ENCODE results near the gene ST6GALNAC4. TPM values are rescaled to one million over a fixed set of nuclear protein-coding genes. Genes with fewer than 3 reads are reported as not detected.

The ST6GALNAC4 gene
- total and polyA plus RNA-seq, 5 donors, result 24.3 to 36.7 (median 31.4) TPM

GRCh38 chr9:127946728-127947127 lies 29.9 kb upstream of the ST6GALNAC4 start:
- no peaks in the 10 kb centered on the region for H3K27me3 ChIP-seq (ENCODE audit: control insufficient read depth, insufficient read depth)
- intact Hi-C loops (cut with DNase I), result loop anchor here in 2 of 4 donors (10.0 kb wide), 1 partner anchor 168 kb away; no protein-coding TSS in a partner anchor
- 33% methylated on average over 3 of the region's 3 CpGs for WGBS
- ATAC-seq (no peak), DNase-seq (peak in 2 of 3 donors; percentile 28 to 52)
- peak overlapping the region; percentile 38 for H3K27ac ChIP-seq (ENCODE audit: low read length)
- no peak overlapping the region for H3K4me3 ChIP-seq (ENCODE audit: low read length)
- H3K4me1 ChIP-seq (ENCODE audit: control insufficient read depth, insufficient read depth, low read length), result peaks cover 8% of the 10 kb centered on the region
- no peaks in the 10 kb centered on the region for H3K9me3 ChIP-seq (ENCODE audit: control insufficient read depth, low read length)

DNA sequence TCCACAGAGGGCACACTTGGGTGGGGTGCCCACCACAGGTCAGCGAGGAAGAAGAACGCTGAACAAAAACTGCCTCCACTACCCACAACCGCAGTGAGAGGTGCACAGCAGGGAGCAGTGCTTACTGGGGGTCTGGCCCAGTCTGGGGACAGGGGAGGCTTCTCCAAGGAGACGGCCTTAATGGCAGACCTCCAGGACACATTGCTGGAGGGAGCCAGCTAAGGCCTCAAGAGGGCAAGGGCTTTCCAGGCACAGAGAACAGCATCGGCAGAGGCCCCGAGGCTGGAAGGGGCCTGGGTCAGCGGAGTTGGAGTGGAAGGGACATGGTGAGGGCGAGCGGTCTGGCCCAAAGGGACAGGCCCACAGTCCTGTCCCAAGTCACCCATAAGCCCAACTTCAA lies 29.1 kb upstream of the ST6GALNAC4 start:
- no peaks in the 10 kb centered on the region for H3K27me3 ChIP-seq (ENCODE audit: control insufficient read depth, insufficient read depth)
- 74% methylated on average over 9 of the region's 9 CpGs for WGBS
- H3K4me3 ChIP-seq (ENCODE audit: low read length), result no peak overlapping the region
- no peak for ATAC-seq
- DNase-seq, result peak; percentile 7 to 53 (median 29)
- no peak overlapping the region for H3K27ac ChIP-seq (ENCODE audit: low read length)
- intact Hi-C loops (cut with DNase I), result loop anchor here in 2 of 4 donors (10.0 kb wide), 1 partner anchor 169 kb away; no protein-coding TSS in a partner anchor
- peaks cover 6% of the 10 kb centered on the region for H3K4me1 ChIP-seq (ENCODE audit: control insufficient read depth, insufficient read depth, low read length)
- H3K9me3 ChIP-seq (ENCODE audit: control insufficient read depth, low read length), result no peaks in the 10 kb centered on the region

DNA sequence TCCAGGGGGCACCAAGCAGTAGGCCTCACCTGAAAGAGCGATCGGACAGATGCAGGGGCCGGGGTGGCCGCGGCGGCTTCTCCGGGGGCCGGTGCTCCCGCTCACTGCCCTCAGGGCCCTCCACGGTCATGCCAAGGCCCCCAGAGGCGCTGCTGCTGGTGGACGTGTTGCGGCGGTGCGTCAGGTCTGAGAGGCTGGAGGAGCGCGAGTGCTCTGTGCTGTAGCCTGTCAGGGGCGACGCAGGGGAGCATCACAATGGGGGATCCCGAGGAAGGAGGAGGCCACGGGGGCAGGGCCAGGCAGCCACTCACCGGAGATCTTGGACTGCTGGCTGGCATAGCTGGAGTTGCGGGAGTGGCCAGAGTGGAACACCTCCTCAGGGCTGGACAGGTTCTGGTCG lies 28.5 kb upstream of the ST6GALNAC4 start:
- H3K27ac ChIP-seq (ENCODE audit: low read length), result no peak overlapping the region
- WGBS, result 90% methylated on average over 24 of the region's 24 CpGs
- intact Hi-C loops (cut with DNase I), result loop anchor here in 2 of 4 donors (10.0 kb wide), 1 partner anchor 169 kb away; no protein-coding TSS in a partner anchor
- H3K9me3 ChIP-seq (ENCODE audit: control insufficient read depth, low read length), result no peaks in the 10 kb centered on the region
- no peak overlapping the region for H3K4me3 ChIP-seq (ENCODE audit: low read length)
- H3K4me1 ChIP-seq (ENCODE audit: control insufficient read depth, insufficient read depth, low read length), result peaks cover under 1% of the 10 kb centered on the region
- DNase-seq (peak in 2 of 3 donors; percentile 11 to 59), ATAC-seq (no peak)
- H3K27me3 ChIP-seq (ENCODE audit: control insufficient read depth, insufficient read depth), result no peaks in the 10 kb centered on the region

DNA sequence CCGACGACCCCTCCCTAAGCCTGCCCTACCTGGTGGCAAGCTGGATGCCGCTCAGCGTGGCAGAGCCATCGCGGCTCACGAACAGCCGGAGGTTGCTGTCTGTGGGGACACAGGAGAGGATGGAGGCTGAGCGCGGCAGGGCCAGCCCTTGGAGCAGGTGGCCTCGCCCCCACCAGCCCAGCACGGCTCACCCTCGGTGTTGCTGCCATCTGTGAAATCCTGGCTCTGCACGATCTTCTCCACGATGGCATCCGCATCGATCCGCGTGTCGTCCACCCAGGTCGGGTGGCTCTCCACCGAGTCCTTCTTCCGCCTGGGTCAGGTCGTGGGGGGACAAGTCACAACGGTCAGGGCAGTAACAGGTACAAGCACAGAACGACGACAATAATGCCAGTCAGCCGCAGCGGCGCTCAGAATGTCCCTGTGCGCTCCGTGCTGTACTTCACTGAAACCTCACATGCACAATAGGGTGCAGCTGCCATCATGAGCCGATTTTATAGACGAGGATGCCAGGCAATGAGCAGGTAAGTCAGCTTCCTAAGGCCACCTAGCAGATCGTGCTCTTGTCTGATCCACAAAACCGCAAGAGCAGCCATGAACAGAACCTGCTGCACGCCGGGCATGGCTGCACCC lies 27.9 kb upstream of the ST6GALNAC4 start:
- H3K4me3 ChIP-seq (ENCODE audit: low read length), result no peak overlapping the region
- intact Hi-C loops (cut with DNase I), result loop anchor here (5.0 to 10.0 kb wide), 4 partner anchors 38 to 173 kb away; partner anchors contain the start of gene EEIG1 (in 1 of the 4)
- H3K9me3 ChIP-seq (ENCODE audit: control insufficient read depth, low read length), result no peaks in the 10 kb centered on the region
- H3K27me3 ChIP-seq (ENCODE audit: control insufficient read depth, insufficient read depth), result no peaks in the 10 kb centered on the region
- H3K27ac ChIP-seq (ENCODE audit: low read length), result no peak overlapping the region
- ATAC-seq (no peak), DNase-seq (peak; percentile 12 to 66 (median 46))
- H3K4me1 ChIP-seq (ENCODE audit: control insufficient read depth, insufficient read depth, low read length), result no peaks in the 10 kb centered on the region
- 94% methylated on average over 38 of the region's 38 CpGs for WGBS

DNA sequence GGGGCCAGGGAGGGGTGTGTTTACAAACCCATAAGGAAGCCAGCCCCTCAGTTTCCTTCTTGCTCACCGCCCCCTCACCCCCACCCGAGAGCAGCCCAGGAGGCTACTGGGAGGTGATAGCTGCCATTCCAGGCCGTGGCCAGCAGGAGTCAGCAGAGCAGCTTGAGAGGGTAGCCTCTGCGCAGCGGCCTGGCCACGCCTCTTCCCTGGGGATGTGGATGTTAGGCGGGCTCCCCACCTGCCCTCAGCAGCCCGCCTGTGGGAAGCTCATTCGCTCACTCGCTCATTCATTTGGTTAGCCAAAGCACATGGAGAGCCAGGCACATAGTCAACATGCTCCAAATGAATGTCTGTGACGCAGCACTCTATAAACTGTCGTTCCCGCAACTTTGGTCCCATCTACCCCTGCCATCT lies 26.9 kb upstream of the ST6GALNAC4 start:
- ATAC-seq (peak; percentile 73 to 78), DNase-seq (peak; percentile 87 to 94 (median 94))
- Histone ChIP-seq H3K27ac (ENCODE audit: low read length) (no peak overlapping the region), H3K4me3 (ENCODE audit: low read length) (no peak overlapping the region), H3K9me3 (ENCODE audit: control insufficient read depth, low read length) (no peaks in the 10 kb centered on the region), H3K4me1 (ENCODE audit: control insufficient read depth, insufficient read depth, low read length) (no peaks in the 10 kb centered on the region), H3K27me3 (ENCODE audit: control insufficient read depth, insufficient read depth) (no peaks in the 10 kb centered on the region)
- 33% methylated on average over 13 of the region's 13 CpGs for WGBS
- intact Hi-C loops (cut with DNase I), result loop anchor here (2.0 to 10.0 kb wide), 6 partner anchors 39 to 174 kb away; partner anchors contain the start of gene EEIG1 (in 1 of the 4)

- intact Hi-C loops (cut with DNase I), result loop anchor here (2.0 to 10.0 kb wide), 6 partner anchors 39 to 174 kb away; partner anchors contain the start of gene EEIG1 (in 1 of the 4)
- Histone ChIP-seq H3K4me1 (ENCODE audit: control insufficient read depth, insufficient read depth, low read length) (peaks cover 3% of the 10 kb centered on the region), H3K27me3 (ENCODE audit: control insufficient read depth, insufficient read depth) (no peaks in the 10 kb centered on the region), H3K4me3 (ENCODE audit: low read length) (no peak overlapping the region), H3K27ac (ENCODE audit: low read length) (no peak overlapping the region), H3K9me3 (ENCODE audit: control insufficient read depth, low read length) (no peaks in the 10 kb centered on the region)
- 77% methylated on average over 14 of the region's 14 CpGs for WGBS
- ATAC-seq (no peak), DNase-seq (peak in 2 of 3 donors; percentile 11 to 43)
Observed at GRCh38 chr9:127943011-127943662, 26.3 kb upstream of the ST6GALNAC4 start.

GRCh38 chr9:127942216-127943010 lies 25.6 kb upstream of the ST6GALNAC4 start:
- intact Hi-C loops (cut with DNase I), result loop anchor here (2.0 to 10.0 kb wide), 6 partner anchors 40 to 175 kb away; partner anchors contain the start of gene EEIG1 (in 1 of the 4)
- no peak overlapping the region for H3K27ac ChIP-seq (ENCODE audit: low read length)
- ATAC-seq, result peak; percentile 43 to 49

DNA sequence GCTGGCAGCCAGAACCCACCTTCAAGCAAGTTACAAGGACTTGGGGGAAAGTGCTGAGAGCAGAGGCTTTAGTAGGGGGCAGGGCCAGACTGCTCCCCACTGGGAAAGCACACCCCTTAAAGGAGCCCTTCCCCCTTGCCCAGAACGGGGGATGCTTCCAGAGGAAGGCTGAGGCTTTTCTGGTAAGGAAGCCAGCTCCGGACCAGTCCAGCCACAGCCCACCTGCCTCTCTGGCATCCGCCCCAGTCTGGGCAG lies 25.0 kb upstream of the ST6GALNAC4 start:
- no peak for ATAC-seq
- intact Hi-C loops (cut with DNase I), result loop anchor here (2.0 to 10.0 kb wide), 6 partner anchors 40 to 175 kb away; partner anchors contain the start of gene EEIG1 (in 1 of the 4)
- no peak for DNase-seq
- H3K27me3 ChIP-seq (ENCODE audit: control insufficient read depth, insufficient read depth), result no peaks in the 10 kb centered on the region
- WGBS, result 61% methylated on average over 3 of the region's 3 CpGs
- peaks cover 4% of the 10 kb centered on the region for H3K4me1 ChIP-seq (ENCODE audit: control insufficient read depth, insufficient read depth, low read length)
- H3K4me3 ChIP-seq (ENCODE audit: low read length), result no peak overlapping the region
- no peaks in the 10 kb centered on the region for H3K9me3 ChIP-seq (ENCODE audit: control insufficient read depth, low read length)
- no peak overlapping the region for H3K27ac ChIP-seq (ENCODE audit: low read length)

More at GRCh38 chr9:127942216-127943010, 25.6 kb upstream of the ST6GALNAC4 start:
- H3K4me1 ChIP-seq (ENCODE audit: control insufficient read depth, insufficient read depth, low read length), result peaks cover 4% of the 10 kb centered on the region
- peak; percentile 80 to 94 (median 90) for DNase-seq
- WGBS, result 59% methylated on average over 18 of the region's 18 CpGs
- no peak overlapping the region for H3K4me3 ChIP-seq (ENCODE audit: low read length)
- H3K9me3 ChIP-seq (ENCODE audit: control insufficient read depth, low read length), result no peaks in the 10 kb centered on the region
- H3K27me3 ChIP-seq (ENCODE audit: control insufficient read depth, insufficient read depth), result no peaks in the 10 kb centered on the region

- Histone ChIP-seq H3K27me3 (ENCODE audit: control insufficient read depth, insufficient read depth) (no peaks in the 10 kb centered on the region), H3K4me1 (ENCODE audit: control insufficient read depth, insufficient read depth, low read length) (peaks cover 5% of the 10 kb centered on the region), H3K9me3 (ENCODE audit: control insufficient read depth, low read length) (no peaks in the 10 kb centered on the region), H3K27ac (ENCODE audit: low read length) (no peak overlapping the region), H3K4me3 (ENCODE audit: low read length) (no peak overlapping the region)
- DNase-seq (peak; percentile 52 to 82 (median 72)), ATAC-seq (no peak)
- intact Hi-C loops (cut with DNase I), result loop anchor here (5.0 to 10.0 kb wide), 4 partner anchors 41 to 176 kb away; partner anchors contain the start of gene EEIG1 (in 1 of the 4)
- 66% methylated on average over 18 of the region's 18 CpGs for WGBS
Observed at GRCh38 chr9:127941062-127941960, 24.5 kb upstream of the ST6GALNAC4 start.

DNA sequence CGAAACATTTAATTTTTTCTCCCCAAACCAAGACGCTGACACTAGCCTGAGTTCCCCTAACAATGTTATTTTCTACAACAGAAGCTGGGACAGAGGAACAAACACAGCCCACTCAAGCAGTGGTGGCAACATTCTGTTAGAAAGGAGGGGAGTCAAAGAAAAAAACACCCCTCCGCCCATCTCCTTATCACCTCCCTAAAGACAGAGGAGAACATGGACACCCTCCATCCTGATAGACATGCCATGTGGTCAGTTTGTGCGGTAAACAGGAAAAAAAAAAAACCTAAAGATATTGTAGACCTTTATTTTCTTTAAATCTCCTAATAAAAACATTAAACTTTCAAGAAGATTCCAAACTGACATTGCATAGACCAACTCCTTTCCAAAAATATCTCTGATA lies 23.8 kb upstream of the ST6GALNAC4 start:
- 79% methylated on average over 4 of the region's 4 CpGs for WGBS
- ATAC-seq (no peak), DNase-seq (no peak)
- Histone ChIP-seq H3K4me1 (ENCODE audit: control insufficient read depth, insufficient read depth, low read length) (peaks cover 9% of the 10 kb centered on the region), H3K4me3 (ENCODE audit: low read length) (no peak overlapping the region), H3K9me3 (ENCODE audit: control insufficient read depth, low read length) (no peaks in the 10 kb centered on the region), H3K27me3 (ENCODE audit: control insufficient read depth, insufficient read depth) (no peaks in the 10 kb centered on the region), H3K27ac (ENCODE audit: low read length) (no peak overlapping the region)
- intact Hi-C loops (cut with DNase I), result loop anchor here (5.0 to 10.0 kb wide), 4 partner anchors 42 to 177 kb away; partner anchors contain the start of gene EEIG1 (in 1 of the 4)
